Fibroblast of upper back skin (primary cell): ENCODE measurements around the gene CCN2.

Experiments used
- DNase-seq: peaks from one replicate; pipeline ENCODE4 v3.0.0-alpha.2; 2013

CCN2 gene

DNA sequence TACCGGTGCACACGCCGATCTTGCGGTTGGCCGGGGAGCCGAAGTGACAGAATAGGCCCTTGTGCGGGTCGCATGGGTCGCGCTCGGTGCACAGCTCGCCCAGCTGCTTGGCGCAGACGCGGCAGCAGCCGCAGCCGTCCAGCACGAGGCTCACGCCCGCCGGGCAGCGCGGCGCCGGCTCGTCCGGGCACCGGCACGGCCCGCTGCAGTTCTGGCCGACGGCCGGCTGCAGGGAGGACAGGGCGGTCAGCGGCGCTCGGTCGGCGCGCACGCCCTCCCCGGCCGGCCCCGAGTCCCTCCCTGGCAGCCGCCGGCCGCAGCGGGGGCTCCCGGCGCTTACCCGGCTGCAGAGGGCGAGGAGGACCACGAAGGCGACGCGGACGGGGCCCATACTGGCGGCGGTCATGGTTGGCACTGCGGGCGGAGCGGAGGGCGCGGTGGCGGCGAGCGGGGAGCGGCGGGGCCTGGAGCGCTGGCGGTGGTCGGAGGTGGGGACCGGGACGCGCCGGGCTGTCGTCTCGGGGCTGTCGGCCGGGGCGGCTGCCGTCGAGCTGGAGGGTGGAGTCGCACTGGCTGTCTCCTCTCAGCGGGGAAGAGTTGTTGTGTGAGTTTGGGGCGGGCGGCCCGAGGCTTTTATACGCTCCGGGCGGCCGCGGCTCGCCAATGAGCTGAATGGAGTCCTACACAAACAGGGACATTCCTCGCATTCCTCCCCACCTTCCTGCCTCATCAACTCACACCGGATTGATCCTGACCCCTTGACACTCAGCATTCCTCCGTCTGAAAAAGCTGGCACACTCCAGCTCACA, at the start of gene CCN2:
TSS of gene CCN2 (minus strand) at position 606 of the 809 bp plus-strand sequence. CDS start at position 406, 200 bp downstream.
- peak; percentile 100 for DNase-seq

DNA sequence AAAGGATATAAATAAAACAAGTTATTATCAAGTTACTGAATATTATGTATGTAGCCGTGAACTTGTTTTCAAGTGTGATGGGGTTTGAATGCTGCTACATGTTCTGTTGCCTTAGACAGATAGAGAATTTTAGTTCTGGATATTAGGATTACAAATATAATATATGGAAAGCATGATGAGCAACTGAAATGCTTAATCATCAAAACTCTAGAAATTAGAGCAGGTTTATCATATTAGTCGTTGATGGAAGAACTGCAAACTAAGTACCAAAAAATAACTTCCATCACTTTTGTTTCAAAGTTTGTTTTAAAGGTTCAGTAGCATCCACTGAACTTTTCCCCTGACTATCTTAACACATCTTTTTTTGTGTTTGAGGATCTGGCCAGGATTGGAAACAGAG, 49.1 kb upstream of the CCN2 start:
- DNase-seq = no peak

DNA sequence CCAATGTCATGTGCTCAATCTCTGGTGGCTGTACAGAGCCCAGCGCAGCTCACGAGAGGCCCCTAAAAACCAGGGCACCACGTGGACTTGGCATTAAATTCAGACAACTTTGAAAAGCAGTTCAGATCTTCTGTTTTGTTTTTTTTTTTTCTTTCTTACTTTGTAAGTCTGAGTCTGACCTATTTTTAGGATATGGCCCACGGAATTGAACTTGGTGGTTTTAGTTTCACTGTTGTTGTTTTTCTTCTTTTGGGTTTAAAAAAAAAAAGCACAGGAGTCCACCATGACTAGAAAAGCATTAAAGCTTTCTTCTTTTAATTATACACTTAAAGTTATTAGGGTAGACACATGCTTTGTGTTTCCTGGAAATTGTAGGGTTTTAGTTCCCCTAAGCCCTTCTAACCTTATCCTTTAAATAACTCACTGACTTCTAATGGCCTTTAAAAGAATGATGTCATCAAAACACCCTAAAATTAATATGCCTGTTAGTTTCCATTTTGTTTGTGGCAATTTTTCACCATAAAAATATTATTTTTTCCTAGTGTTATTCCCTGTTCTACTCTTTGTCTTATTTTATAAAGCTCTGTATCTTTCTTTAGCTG, 48.5 kb upstream of the CCN2 start:
- DNase-seq = no peak

DNA sequence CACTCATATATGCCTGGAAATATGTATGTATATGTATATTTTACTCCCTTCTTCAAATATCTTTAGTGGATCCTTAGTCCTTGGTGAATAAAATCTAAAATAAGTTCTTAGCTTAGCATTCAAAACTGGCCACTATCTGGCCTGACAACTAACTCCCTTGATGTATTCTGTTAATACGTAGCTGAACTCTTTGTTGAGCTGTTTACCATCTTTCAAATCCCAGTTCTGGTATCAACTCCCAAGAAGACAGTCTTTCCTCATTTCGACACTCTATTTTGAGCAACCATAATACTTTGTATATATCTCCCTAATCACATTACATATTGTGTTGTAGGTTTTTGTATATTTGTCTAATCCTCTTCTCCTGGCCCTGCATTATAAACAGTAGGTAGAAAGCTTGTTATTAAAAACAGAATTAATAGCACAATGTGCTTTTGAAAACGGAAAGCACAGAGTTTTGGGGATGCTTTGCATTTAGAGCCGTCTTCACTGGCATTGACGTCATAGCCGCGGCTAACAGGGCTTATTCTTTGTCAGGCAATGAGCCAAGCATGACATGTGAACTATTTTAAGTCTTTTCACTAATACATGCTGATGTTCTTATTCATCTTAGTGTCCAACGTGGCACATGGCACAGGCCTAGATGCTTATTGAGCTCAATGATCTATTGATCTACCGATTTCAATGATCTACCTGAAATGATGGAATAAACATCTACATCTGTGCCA, 47.2 kb upstream of the CCN2 start:
- DNase-seq = peak; percentile 55

DNA sequence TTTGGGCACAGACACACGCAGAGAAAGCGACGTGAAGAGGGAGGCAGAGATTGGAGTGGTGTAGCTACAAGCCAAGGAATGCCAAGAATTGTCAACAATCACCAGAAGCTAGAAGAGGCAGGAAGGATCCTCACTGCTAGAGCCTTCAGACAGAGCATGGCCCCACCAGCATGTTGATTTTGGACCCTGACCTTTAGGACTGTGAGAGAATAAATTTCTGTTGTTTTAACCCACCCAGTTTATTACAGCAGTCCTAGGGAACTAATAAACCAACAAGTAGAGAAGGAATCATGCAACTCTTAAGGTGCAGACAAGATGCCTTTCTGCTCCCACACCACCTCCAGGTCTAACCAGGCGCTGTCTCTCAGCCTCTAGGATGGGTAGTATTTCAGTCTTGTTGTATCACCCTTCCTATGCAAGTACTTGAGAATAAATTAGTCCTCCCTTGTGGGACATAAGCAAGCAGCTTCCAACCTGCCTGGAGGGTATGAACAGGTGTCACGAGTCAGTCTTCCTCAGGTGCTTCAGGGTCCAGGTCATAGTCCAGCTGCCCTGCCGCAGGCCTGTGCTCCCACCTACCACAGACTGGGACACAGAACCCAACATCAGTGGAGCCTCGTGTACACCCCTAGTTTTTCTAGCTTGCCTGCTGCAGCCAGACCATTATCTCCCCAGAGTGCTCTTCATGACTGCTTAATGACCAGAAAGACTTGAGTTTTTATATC, 46.4 kb upstream of the CCN2 start:
- no peak for DNase-seq

DNA sequence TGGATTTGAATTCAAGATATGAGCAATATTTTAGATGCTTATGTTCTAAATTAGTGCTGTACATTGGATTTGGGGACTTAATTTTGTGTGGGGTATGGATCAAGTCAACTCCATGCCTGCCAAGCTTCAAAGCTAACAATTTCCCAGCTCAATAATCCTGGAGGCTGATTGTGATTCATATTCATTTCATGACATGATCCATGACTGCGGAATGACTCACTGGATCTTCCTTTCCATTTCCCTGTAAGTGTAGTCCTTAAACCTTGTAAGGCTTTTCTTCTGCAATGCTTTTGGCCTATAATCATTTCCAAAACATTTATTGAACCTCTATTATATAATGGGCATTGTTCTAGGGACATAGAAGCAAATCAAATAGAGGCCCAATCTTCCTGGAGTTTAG, 44.7 kb upstream of the CCN2 start:
- peak; percentile 91 for DNase-seq

DNA sequence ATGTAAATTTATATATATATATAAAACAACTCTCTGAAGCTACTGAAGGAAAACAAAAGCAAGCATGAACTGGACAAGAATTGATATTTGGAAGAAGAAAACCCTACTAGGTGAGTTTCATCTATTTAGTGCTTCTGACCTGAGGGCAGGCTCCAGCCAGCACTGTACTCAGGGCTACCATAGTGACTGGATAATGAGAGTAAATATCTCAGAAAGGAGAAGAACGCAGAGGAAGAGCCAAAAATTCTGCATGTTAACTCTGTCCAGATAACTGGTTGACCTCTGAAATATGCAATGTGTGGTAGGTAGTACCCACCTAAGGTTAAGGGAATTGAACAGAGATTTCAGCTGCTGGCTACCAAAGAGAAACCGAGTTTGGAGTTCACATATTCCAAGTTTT, 41.4 kb upstream of the CCN2 start:
- no peak for DNase-seq

GRCh38 chr6:131989036-131989435, 37.9 kb upstream of the CCN2 start:
- DNase-seq = no peak

DNA sequence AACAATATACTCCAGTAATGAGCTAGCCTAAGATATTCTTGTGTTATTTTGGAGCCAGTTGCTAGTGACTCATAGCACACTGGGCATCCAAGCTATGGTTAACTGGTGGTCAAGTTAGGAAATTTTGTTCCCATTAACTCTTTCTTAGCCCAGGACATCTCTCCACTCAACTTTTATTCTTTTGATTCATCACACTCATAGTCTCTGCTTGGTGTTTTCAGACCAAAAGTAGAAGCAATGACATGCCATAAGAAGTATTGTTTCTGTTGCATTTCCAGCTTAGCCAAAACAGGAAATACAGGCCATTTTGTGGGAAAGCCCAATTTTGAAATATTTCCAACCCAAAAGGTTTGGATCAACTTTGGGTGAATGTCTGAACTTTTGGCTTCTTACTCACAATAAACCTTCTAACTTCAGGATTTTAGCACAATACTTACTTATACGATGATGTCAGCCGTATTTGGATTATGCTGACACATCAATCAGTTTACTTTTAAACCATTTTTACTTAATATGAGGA, 31.6 kb upstream of the CCN2 start:
- DNase-seq = peak; percentile 96

DNA sequence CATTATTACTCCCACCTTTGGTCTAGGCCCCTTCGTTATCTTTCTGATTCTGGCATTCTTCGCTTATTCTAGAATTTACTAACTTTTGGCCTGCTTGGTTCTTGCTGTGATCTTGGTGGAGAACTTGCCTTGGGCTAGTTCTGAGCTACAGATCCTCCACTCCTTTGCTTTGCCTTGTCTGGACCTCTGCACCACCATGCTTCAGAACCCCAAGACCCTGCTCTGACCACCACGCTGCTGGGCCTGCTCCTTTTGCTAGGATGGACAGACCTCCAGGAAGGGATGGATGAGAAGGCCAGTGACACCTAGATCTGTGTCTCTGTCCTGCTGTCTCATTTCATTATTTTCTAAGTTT, 30.4 kb upstream of the CCN2 start:
- no peak for DNase-seq

GRCh38 chr6:131980791-131981623, 29.8 kb upstream of the CCN2 start:
- DNase-seq = no peak

GRCh38 chr6:131980338-131980790, 29.2 kb upstream of the CCN2 start:
- no peak for DNase-seq

GRCh38 chr6:131979515-131980337, 28.6 kb upstream of the CCN2 start:
- peak; percentile 94 for DNase-seq

DNA sequence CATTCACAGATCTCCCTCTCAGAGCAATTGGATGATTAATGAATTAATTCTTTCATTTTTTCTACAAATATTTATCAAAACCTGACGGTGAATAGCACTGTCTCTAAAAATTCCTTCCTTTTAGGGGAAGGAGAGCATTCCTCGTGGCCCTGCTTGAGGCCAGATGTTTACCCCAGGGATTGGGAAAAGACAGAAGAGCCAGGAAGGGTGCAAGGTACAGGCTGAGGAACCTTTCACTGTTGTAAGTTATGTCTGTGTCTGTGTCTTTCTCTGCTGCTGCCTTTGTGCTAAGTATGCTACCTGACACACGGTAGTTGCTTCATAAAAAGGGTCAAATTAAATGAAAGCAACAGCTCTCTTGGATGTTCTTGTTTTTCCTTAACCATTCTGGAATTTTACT, 27.4 kb upstream of the CCN2 start:
- peak; percentile 19 for DNase-seq

GRCh38 chr6:131976545-131977061, 25.4 kb upstream of the CCN2 start:
- DNase-seq = peak; percentile 68

GRCh38 chr6:131972741-131973140, 21.6 kb upstream of the CCN2 start:
- DNase-seq = peak; percentile 21

GRCh38 chr6:131970076-131970859, 19.1 kb upstream of the CCN2 start:
- DNase-seq = no peak

DNA sequence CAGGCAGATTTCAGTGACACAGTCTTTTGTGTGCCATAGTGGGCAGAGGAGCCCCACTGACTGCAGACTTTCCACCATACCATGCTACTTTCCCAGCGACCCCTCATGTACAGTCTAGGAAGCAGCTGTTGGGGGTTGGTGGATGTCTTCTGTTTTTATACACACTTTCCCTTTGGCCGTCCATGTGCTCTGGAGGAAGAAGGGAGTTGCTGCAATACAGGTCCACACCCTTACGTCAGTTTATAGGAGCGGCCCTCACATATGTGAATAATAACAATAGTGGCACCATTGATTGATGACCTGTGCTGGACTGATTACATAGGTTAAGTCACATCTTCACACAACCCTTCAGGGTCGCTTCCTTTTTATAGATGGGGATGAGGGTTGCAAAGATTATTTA, 17.5 kb upstream of the CCN2 start:
- DNase-seq = no peak

DNA sequence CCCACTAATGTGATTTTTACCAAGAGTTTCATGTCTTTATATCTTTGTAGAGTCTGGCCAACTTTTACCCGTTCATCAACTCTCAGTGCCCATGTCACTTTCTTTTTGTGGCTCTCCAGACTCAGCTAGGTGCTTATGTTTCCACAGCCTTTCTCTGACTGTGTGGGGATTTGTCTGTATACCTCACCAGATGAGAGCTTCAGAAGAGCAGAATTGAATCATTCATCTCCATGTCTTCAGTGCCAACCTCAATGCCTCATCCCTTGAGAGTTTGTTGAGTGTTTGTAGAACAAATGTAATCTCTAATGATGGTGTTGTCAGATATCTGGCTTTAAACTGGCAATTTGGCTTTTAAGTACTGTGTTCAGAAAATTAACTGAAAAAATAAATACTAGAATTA, 16.8 kb upstream of the CCN2 start:
- no peak for DNase-seq

- DNase-seq = peak; percentile 66
Observed at GRCh38 chr6:131966443-131966842, 15.3 kb upstream of the CCN2 start.
